ENCODE results near the gene ALK.

The ALK gene

DNA sequence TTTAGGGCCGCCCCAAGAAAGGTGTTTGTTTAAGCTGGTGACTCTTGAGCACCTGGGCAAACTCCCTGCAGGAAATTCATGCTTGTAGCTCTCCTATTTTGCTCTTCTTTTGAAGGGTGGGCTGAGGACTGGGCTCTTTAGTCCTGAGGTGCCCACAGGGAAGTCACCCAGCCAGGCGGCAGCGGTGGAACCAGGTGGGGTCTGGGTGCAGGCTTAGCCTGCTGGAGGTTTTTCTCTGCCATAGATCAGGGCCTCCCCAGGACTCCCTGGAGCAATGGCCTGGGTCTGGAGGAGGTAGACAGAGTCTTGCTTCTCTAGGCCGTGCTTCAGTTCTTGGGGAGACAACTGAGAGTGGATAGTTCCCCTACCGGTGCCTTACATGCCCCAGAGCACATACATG is 706.3 kb downstream of the ALK start:
- no peak overlapping the region for H3K4me2 ChIP-seq (ENCODE audit: low read length)
- no peaks in the 10 kb centered on the region for H3K36me3 ChIP-seq (replicated peaks; ENCODE audit: low read depth, low read length)
- H4K20me1 ChIP-seq (ENCODE audit: insufficient read depth, low read length) = no peaks in the 10 kb centered on the region
- H3K4me1 ChIP-seq (ENCODE audit: low read length) = no peaks in the 10 kb centered on the region
- TF ChIP-seq EZH2phosphoT487 (IDR thresholded peaks at IDR 0.05; ENCODE audit: low read depth) = no peak
- TF ChIP-seq, protein P1, sequence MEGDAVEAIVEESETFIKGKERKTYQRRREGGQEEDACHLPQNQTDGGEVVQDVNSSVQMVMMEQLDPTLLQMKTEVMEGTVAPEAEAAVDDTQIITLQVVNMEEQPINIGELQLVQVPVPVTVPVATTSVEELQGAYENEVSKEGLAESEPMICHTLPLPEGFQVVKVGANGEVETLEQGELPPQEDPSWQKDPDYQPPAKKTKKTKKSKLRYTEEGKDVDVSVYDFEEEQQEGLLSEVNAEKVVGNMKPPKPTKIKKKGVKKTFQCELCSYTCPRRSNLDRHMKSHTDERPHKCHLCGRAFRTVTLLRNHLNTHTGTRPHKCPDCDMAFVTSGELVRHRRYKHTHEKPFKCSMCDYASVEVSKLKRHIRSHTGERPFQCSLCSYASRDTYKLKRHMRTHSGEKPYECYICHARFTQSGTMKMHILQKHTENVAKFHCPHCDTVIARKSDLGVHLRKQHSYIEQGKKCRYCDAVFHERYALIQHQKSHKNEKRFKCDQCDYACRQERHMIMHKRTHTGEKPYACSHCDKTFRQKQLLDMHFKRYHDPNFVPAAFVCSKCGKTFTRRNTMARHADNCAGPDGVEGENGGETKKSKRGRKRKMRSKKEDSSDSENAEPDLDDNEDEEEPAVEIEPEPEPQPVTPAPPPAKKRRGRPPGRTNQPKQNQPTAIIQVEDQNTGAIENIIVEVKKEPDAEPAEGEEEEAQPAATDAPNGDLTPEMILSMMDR (IDR thresholded peaks at IDR 0.05; ENCODE audit: low read depth, low read length) = no peak
- no peak overlapping the region for H3K9ac ChIP-seq (ENCODE audit: low read length)
- H3K4me3 ChIP-seq (ENCODE audit: low read length) = no peak overlapping the region
- H3K79me2 ChIP-seq (ENCODE audit: low read length) = no peaks in the 10 kb centered on the region
- H3K27me3 ChIP-seq (ENCODE audit: low read depth, low read length) = no peaks in the 10 kb centered on the region
- no peaks in the 10 kb centered on the region for H3K9me3 ChIP-seq (ENCODE audit: insufficient read depth, low read length)
- no peak overlapping the region for H3K27ac ChIP-seq (ENCODE audit: low read length)
- H2AFZ ChIP-seq (ENCODE audit: low read depth, low read length) = no peak overlapping the region

DNA sequence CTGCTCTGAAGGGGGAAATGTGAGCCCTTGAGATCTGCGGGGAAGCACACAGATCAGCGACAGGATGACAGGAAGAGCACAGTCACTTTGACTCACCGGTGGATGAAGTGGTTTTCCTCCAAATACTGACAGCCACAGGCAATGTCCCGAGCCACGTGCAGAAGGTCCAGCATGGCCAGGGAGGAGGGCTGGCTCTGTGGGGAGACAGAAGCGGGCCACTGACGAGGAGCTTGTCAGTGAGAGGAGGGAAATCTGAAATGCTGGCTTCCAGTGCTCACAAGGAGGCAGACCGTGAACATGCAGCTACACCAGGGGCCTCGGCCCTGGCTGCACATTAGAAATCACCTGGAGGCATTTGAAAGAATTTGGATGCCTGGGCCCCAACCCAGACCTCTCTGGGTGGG is 707.5 kb downstream of the ALK start:
- TF ChIP-seq, protein P1 (IDR thresholded peaks at IDR 0.05; ENCODE audit: low read depth, low read length) = no peak
- TF ChIP-seq EZH2phosphoT487 (IDR thresholded peaks at IDR 0.05; ENCODE audit: low read depth) = no peak
- H3K4me3 ChIP-seq (ENCODE audit: low read length) = no peak overlapping the region
- H3K27me3 ChIP-seq (ENCODE audit: low read depth, low read length) = no peaks in the 10 kb centered on the region
- H3K79me2 ChIP-seq (ENCODE audit: low read length) = no peaks in the 10 kb centered on the region
- no peaks in the 10 kb centered on the region for H3K4me1 ChIP-seq (ENCODE audit: low read length)
- no peaks in the 10 kb centered on the region for H3K9me3 ChIP-seq (ENCODE audit: insufficient read depth, low read length)
- no peak overlapping the region for H2AFZ ChIP-seq (ENCODE audit: low read depth, low read length)
- H3K9ac ChIP-seq (ENCODE audit: low read length) = no peak overlapping the region
- H3K27ac ChIP-seq (ENCODE audit: low read length) = no peak overlapping the region
- H4K20me1 ChIP-seq (ENCODE audit: insufficient read depth, low read length) = no peaks in the 10 kb centered on the region
- H3K4me2 ChIP-seq (ENCODE audit: low read length) = no peak overlapping the region
- H3K36me3 ChIP-seq (replicated peaks; ENCODE audit: low read depth, low read length) = no peaks in the 10 kb centered on the region

- Histone ChIP-seq H3K79me2 (ENCODE audit: low read length) (no peaks in the 10 kb centered on the region), H3K36me3 (replicated peaks; ENCODE audit: low read depth, low read length) (no peaks in the 10 kb centered on the region), H2AFZ (ENCODE audit: low read depth, low read length) (no peak overlapping the region), H3K4me1 (ENCODE audit: low read length) (no peaks in the 10 kb centered on the region), H4K20me1 (ENCODE audit: insufficient read depth, low read length) (no peaks in the 10 kb centered on the region), H3K4me3 (ENCODE audit: low read length) (no peak overlapping the region), H3K27ac (ENCODE audit: low read length) (no peak overlapping the region), H3K4me2 (ENCODE audit: low read length) (no peak overlapping the region), H3K9me3 (ENCODE audit: insufficient read depth, low read length) (no peaks in the 10 kb centered on the region), H3K27me3 (ENCODE audit: low read depth, low read length) (no peaks in the 10 kb centered on the region), H3K9ac (ENCODE audit: low read length) (no peak overlapping the region)
- TF ChIP-seq, protein P1 (IDR thresholded peaks at IDR 0.05; ENCODE audit: low read depth, low read length) = no peak
- no peak for TF ChIP-seq EZH2phosphoT487 (IDR thresholded peaks at IDR 0.05; ENCODE audit: low read depth)
These were observed 709.4 kb downstream of the ALK start for GRCh38 chr2:29212009-29212408.

GRCh38 chr2:29209551-29209950 is 711.8 kb downstream of the ALK start:
- no peaks in the 10 kb centered on the region for H3K9me3 ChIP-seq (ENCODE audit: insufficient read depth, low read length)
- no peak overlapping the region for H3K27ac ChIP-seq (ENCODE audit: low read length)
- H3K36me3 ChIP-seq (replicated peaks; ENCODE audit: low read depth, low read length) = no peaks in the 10 kb centered on the region
- H3K4me3 ChIP-seq (ENCODE audit: low read length) = no peak overlapping the region
- TF ChIP-seq, protein P1 (IDR thresholded peaks at IDR 0.05; ENCODE audit: low read depth, low read length) = no peak
- TF ChIP-seq EZH2phosphoT487 (IDR thresholded peaks at IDR 0.05; ENCODE audit: low read depth) = no peak
- no peak overlapping the region for H3K4me2 ChIP-seq (ENCODE audit: low read length)
- no peaks in the 10 kb centered on the region for H3K4me1 ChIP-seq (ENCODE audit: low read length)
- no peak overlapping the region for H2AFZ ChIP-seq (ENCODE audit: low read depth, low read length)
- H3K9ac ChIP-seq (ENCODE audit: low read length) = no peak overlapping the region
- no peaks in the 10 kb centered on the region for H3K27me3 ChIP-seq (ENCODE audit: low read depth, low read length)
- H4K20me1 ChIP-seq (ENCODE audit: insufficient read depth, low read length) = no peaks in the 10 kb centered on the region
- no peaks in the 10 kb centered on the region for H3K79me2 ChIP-seq (ENCODE audit: low read length)
